ENCODE results near the gene ARL8B.

The ARL8B gene

DNA sequence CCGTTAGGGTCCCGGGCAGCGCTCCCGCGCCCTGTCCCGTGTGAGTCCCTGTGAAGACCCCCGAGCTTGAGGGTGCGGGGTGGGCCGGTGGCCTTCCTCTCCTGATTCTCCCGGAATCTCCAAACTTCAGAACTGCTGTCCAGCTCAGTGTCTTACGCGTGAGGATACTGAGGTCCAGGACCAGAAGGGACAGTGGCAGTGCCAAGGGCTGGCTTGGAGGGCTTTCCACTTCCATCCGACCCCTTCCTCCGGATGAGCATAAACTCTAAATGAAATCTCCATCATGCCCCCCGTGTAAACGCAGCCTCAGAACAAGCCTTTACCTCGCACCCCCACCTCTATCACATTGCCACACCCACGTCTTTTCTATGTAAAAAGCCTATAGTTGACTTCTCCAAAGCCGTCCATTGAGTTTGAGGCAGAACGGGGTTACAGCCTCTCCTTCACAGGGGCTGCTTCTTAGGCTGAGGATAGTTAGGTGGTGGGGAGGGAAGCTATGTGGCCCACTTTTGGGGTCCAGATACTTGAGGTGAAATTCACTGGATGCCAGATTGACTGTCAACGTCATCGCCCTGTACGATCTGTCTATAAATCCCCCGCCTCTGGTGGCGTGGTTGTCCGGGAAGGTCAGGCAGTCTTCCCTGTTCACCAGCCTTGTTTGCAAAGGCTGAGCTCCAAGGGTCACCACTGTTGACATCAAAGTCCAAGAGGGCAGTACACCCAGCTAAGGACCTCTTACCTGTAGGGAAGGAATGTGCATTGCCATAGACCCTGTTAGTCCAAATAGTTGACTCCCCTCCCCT, 66.5 kb downstream of the ARL8B start:
- DNase-seq, result peak; percentile 14

DNA sequence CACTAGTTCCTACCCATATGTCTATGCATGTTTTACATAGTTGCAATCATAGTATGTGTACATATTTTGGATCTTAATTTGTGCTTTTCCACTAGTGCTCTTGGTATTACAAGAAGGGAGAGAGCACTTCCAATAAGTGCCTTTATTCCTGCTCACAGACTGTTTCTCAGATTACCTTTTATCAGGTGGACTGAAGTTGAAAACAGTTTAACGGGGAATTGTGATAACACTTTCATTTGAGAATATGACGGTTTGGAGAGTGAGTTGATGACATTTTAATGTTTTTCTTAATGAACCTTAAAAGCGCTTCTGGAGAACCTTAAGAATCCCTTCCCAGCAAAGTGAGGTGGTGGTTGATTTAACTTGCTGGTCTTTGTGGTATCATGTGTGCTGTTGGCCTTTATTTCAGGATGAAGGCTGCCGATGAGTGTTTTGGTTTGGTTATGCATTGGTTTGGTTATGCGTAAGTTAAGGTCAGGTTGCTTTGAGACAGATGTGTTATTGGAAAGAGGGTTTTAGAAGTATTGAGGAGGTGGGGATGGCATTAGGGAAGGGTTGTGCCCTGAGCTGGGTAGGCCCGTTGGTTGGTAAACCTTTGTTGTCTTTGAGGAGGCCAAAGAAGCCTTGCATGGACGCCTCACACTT, 68.2 kb downstream of the ARL8B start:
- DNase-seq, result no peak

DNA sequence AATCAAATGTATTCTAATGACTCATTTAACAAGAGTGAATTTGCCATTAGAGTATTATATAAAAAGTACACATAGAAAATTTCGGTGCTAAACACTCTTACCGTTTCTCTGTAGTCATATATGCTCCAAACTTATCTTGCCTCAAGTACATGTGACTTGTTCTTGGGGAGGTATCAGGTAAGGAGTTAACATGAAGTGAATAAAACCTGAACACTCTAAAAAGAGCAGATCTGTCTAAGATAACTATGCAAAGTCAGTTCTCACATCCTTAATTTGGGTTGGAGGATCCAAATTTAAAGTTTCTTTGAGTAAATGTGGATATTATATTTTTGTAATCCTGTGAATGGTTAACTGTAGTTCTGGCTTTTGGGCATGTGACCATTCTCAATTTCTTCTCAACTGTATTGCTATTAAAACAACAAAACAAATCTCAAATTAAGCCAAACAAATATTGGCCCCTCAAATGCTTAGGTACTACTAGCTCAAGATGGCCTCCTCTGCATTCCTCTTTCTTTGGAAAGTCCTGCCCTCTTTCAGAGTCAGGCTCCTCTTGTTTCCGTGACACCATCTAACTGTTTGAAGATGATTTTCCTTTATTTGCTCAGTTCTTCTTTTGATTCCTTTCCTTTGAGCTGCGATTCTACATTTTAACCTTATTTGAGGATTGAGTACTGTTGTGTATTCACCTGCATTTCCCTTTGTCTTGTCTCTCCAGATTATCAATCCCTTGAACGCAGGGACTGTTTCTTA, 69.6 kb downstream of the ARL8B start:
- DNase-seq, result no peak

DNA sequence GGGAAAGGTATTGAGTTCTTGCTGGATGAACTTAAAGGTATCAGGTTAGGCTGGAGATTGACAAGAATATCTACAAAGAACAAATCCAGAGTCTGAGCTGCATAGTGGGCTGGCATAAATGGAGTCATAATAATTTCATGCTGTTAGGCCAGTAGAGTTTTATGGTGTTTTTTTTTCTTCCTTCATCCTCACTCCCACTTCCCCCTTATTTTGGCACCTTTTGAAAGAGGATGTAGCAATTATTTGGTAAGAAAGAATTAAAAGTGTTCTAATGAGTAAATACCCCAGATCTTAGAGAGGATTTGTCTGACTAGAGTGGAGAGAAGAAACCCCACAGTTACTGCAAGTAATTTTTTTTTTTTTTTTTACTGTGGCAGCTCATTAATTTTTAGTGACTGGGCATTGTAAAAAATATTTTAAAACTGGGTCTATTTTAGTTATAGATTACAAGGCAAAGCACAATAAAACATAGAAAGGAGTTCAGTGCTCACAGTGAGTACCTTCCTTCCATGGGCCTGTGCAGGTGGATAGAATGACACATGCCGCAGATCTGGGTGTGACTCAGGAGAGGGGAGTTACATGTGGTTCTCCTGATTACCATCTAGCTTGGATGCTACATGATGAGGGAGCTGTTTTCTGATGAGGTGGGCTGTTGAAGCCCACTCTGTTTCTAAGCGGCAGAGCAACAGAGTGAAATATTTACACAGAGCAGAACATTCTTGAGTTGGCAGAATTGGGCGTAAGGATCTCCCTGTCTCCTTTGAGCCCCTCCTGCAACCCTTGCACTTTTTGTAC, 70.7 kb downstream of the ARL8B start:
- no peak for DNase-seq

DNA sequence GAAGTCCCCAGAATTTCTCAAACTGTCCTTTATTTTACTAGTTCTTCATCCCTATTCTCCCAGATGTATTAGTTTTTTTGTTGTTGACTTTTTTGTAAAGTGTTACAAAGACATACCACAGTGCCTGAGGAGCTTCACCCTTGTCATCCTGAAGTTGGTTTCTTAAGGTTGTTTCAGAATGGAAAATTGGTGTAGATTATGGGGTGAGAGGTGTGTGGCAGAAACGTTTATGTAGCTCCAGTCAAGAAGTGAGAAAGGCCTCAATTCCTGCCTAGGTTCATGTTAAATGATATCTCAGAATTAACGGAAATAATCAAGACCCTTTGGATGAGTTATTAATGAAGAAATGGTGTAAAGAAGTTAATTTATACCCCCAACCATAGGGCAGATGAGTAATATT, 72.2 kb downstream of the ARL8B start:
- no peak for DNase-seq

DNA sequence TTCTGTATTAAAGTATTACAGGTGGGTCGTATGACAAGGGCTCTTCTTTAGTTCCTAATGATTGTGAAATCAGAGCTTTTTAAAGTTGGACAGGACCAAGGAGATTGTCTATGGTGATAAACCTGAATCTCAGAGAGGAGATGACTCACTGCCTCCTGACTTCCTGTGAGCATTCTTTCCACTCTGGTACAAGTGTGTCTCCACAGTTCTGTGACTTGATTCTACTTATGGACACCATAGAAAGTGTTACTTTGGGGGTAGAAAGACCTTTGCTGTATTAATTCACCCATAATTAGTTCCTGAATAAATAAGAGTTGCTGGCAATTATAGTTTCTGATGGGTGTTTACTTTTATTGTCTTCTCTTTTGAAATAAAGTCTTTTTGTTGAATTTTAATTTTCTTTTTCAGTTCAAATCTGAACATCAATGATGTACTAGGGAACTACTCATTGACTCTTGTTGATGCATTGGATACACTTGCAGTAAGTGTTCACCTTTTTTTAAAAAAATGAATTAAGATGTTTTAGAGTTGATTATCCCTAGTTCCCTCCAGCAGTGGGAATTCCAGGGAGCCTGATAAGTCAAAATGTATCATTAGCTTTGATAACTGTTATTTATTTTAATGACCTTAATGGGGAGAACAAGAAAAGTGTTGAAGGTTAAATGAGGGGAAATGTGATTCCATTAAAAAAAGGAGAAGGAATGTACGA, 72.9 kb downstream of the ARL8B start:
- DNase-seq, result peak; percentile 86

DNA sequence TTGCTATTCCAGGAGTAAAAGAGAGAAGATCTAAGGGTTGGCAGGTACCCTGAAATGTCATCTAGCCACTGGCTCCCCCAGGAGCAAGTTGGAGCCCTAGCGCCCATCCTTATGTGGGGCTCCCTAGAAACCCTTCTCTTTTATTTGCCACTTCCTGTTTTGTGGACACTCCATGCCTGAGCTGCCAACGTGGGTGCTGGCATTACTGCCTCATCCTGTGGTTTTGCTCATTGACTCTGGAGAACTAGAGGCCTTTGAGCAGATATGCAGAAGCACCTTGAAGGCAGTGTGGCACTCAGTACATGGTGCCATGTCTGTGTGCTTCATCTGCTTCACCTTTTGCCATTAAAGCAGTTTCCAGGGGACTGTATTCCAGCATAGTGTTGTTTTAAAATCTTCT, 73.5 kb downstream of the ARL8B start:
- peak; percentile 79 for DNase-seq

DNA sequence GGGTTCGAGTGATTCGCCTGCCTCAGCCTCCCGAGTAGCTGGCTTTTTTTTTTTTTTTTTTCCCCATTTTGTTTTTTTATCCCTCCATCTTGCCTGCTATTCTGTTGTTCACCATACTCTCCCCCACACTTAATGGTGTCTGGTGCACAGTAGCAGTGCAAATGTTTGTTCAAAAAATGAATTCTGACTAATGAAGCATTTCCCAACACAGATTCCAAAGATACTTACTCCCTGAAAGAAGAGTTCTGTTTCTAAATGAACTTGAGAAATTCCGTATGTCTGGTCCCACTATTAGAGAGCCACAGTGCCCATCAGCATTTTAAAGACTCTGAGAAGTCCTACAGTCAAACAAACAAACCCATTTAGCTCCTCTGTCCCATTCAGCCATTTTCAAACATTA, 74.9 kb downstream of the ARL8B start:
- DNase-seq, result peak; percentile 38

DNA sequence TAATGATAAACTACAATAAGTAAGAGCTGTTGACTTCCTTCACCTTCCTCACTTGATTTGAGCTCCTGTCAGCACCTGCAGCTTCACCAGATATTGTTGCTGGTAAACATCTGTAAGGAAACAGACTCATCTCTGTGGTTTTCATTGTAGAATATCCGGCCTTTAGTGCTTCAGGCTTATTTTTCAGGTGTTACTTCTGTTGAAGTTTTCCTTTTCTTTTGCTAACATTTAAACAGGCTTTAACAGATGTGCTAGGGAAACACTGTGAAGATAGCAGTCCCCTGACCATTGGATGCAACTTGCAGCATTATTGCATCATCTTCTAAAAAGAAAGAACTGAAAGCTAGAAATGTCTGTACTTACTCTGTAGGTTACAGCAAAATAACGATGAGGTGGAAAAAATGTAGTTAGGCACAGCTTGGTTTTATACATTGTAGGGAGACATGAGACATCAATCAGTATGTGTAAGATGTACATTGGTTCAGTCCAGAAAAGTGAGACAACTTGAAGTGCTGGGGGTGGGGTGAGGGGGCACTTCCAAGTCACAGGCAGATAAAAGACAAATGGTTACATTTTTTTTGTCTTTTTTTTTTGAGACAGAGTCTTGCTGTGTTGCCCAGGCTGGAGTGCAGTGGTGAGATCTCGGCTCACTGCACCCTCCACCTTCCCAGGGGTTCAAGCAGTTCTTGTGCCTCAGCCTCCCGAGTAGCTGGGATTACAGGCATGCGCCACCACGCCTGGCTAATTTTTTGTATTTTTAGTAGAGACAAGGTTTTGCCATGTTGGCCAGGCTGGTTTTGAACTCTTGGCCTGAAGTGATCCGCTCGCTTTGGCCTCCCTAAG, 75.6 kb downstream of the ARL8B start:
- no peak for DNase-seq

DNA sequence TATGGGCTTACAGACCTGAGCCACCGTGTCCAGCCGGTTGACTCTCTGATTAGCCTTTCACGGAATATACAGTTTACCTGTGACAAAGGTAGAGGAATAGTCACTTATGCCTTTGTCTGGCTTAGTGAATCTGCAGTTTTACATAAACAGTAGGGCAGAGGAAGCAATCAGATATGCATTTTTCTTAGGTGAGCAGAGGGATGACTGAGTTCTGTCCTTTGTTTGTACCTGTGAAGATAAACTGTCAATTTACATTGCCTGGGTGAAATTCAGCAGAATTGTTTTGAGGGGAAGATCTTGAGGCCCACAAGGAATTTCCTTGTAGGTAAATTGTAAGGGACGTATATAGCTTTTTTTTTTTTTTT, 76.2 kb downstream of the ARL8B start:
- DNase-seq, result no peak

DNA sequence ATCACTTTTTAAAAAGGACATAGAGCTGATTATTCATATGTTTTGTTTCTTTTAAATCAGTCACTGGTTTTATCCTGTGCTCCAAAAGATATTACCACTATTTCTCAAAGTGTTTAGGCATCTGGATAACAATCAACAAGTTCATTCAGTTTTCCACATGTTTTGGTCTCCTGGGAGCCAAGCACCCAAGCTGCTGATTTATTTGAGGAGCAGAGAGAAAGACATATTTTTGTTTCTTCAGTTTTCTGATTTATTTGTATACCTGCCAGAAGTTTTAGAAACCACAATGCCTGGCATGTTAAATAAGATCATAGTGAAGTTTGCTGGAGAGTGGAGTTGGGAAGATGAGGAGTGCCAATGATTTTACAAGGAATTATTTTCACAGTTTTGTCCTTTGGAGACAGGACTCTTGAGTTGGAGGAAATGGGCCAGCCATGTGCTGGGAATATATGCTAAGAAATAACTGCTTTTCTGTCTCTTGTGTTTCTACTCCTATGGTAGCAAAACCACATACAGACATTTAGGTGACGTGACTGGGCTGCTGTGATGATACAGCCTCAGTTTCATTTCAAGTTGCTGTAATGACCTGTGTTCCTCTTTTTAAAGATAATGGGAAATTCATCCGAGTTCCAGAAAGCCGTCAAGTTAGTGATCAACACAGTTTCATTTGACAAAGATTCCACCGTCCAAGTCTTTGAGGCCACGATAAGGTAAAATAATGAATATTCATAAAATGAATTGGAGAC, 77.1 kb downstream of the ARL8B start:
- DNase-seq, result no peak

DNA sequence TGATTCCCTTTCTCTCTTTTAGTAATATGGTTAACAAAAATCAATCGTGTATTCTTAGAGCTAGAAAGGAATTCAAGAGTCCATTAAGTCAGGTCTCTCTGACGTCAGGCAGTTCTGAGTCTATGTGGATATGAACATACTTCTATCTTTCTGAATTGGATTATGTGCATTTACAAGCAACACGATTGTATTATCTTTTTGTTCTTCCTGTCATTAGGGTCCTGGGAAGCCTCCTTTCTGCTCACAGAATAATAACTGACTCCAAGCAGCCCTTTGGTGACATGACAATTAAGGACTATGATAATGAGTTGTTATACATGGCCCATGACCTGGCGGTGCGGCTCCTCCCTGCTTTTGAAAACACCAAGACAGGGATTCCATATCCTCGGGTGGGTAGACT, 79.4 kb downstream of the ARL8B start:
- no peak for DNase-seq

DNA sequence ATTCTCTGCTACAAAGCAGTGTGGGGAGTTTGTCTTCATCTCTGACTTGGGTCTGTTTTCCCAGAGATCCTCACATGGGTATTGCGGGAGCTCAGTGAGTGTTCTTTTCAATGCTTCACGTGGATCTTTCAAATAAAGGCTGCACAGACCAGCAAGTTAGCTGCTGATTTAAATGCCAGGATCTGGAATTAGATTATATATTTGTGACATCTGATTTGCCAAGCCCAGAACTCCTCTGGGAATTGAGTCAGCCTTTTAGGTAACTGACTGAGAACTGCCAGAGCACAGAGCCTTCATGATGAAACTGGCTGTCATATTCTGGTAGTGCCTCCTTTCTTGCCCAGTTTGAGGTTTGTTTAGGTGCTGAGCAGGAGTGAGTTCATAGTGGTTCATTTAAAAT, 80.1 kb downstream of the ARL8B start:
- no peak for DNase-seq

DNA sequence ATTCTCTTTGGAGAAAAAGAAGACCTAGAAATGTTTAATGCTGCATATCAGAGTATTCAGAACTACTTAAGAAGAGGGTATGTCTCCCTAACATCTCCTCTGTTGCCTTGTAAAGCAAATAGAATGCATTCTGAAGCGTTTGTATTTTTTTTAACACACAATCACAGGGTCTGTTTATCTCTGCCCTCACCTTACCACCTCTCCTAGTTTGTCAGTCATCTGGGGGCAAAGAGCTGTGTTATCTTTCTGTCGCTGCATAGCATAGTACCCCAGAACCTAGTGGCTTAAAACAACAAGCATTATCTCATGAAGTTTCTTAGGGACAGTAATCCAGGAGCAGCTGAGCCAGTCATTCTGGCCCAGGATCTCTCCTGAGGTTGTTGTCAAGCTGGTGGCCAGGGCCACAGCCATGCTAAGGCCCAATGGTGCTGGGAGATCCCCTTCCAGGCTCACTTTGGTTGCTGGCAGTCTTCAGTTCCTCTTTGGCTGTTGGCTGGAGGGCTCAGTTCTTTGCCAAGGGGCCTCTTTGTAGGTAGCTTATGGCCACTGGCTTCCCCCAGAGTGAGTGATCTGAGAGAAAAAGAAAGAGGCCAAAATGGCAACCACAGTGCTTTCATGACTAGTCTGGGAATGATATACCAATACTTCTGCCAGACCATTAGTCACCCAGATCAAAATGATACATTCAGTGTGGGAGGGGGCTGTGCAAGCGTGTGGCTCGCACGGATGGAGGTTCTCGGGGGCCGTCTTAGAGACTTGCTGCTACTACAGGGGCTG, 83.3 kb downstream of the ARL8B start:
- no peak for DNase-seq

DNA sequence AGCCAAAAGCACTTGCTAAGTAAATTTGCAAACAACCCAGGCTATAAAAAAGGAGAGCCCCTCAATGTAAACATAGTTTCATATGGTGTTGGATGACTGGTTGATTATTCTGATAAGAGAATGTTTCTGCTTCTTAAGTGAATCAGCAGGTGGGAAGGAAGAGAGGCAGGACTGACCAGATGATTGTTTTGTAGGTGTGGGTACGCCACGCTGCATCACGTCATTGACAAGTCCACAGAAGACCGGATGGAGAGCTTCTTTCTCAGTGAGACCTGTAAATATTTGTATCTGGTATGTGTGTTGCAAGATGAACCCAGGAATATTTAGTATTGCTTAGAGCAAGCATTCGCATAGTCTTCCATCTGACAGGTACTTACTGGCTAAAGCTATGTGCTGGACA, 88.8 kb downstream of the ARL8B start:
- no peak for DNase-seq

DNA sequence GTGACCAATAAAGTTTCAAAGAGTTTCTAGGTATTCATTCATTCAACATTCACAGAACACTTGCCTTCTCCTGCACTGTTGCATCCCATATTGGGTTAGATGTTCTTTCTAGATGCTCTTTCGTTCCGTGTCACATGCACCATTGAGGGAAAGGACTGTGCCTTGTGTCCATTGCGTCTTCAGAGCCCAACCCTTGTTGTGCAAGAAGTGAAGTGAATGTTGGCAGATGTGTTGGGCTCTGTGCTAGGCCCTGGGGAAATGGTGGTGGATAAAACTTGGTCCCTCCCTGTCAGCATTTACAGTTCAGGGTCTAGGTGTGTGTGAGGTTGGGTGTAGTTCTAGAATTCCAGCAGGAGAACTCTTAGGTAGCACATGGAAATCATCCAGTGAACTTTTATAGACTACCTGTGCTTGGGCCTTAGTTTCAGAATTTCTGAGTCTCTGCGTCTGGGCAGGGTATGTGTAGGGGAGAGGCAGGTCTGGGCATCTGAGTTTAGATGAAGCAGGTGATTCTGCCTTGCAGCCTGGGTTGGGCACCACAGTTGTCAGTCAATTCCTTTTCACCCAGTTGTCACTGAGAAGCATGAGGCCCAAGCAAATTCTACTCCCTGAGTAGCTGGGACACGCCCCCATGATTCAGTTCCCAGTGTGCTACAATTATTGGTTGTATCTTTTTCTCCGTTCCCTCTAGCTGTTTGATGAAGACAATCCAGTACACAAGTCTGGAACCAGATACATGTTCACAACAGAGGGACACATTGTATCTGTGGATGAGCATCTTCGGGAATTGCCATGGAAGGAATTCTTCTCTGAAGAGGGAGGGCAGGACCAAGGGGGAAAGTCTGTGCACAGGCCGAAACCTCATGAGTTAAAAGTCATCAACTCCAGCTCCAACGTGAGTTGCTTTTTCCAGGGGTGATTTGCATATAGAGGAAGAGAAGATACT, 90.8 kb downstream of the ARL8B start:
- DNase-seq, result no peak

DNA sequence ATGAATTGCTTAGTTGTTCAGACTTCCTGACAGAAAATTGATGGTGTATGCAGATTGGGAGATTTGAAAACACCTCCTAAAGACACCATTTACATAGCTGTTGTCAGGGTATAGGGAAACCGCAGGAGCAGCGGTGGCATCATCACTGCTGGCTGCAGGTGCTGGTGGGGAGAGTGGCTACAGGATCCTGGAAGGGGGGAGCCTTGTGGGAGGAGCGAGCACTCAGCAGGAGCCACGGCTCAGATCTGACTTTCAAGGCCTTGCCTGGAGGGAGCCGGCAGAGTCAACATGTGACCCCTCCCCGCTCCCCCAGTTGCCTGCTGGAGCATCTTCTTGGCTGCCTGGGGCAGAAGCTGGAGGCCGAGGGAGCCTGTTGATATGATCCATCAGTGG, 91.5 kb downstream of the ARL8B start:
- no peak for DNase-seq

DNA sequence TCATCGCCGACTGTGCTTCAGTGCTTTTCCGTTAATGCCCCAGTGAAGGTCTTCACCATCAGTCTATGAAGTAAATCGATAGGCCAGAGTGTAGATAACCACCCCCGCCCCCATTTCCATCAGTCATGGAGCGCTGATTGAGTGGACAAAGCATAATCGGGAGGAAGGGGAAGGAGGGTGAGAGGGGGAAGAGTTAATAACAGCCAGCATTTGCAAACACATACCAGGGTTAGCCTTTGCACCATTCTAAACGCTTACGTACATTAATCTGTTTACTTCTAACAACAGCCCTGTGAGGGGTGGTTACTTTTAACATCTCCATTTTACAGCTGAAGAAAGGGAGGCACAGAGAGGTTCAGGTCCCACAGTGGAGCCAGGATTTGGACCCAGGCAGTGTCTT, 92.3 kb downstream of the ARL8B start:
- DNase-seq, result no peak
